Measurements from ENCODE around the gene CYB5RL. TPM values are rescaled to one million over a fixed set of nuclear protein-coding genes. Genes with fewer than 3 reads are reported as not detected.

Gene CYB5RL
- total and polyA plus RNA-seq, 2 of the 8 experiments (the other 6 are each of a cell fraction or from before 2014, with no cell fraction given) = 13.2 to 14.1 TPM

DNA sequence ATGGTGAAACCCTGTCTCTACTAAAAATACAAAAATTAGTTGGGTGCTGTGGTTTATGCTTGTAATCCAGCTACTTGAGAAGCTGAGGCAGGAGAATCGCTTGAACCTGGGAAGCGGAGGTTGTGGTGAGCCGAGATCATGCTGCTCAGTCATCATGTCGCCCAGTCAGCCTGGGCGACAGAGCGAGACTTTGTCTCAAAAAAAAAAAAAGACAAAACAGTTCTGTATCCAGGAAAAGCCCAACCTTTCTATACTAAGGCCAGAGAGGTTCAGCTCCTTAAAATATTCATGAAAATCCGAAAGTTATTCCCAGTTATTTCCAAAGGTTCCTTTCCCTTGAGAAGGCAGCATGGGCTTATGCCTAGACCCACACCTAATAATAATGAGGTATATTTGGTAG is 4.4 kb upstream of the CYB5RL start:
- Histone ChIP-seq H3K4me1 (replicated peaks in 1 of 4; ENCODE audit: control insufficient read depth in 3 of 4, insufficient read depth in 4 of 4, low read length in 3 of 4) (peaks cover 0 to 11% (median 4%) of the 10 kb centered on the region in 4 experiments; a peak in 6 of 7 replicates), H4K20me1 (replicated peaks in 1 of 2; ENCODE audit: control insufficient read depth in 1 of 2, insufficient read depth in 2 of 2, low read length in 2 of 2) (peaks cover 0 to 4% of the 10 kb centered on the region in 2 experiments), H4K5ac (ENCODE audit: insufficient read length, low read depth, low read length) (no peak overlapping the region), H3K79me2 (ENCODE audit: control insufficient read depth in 1 of 2, insufficient read depth in 2 of 2, low read length in 2 of 2) (peaks cover 12 to 32% of the 10 kb centered on the region in 2 experiments), H3K79me1 (ENCODE audit: low read depth, low read length) (peaks cover 4% of the 10 kb centered on the region), H3K18ac (ENCODE audit: extremely low read depth, low read length) (no peak overlapping the region), H3K9ac (replicated peaks in 1 of 4; ENCODE audit: extremely low read depth in 1 of 4, low read depth in 3 of 4, low read length in 3 of 4) (no peak overlapping the region), H3K14ac (ENCODE audit: insufficient read length) (no peak overlapping the region), H2BK20ac (ENCODE audit: low read length) (no peak overlapping the region), H2BK120ac (replicated peaks; ENCODE audit: low read depth, low read length) (no peak overlapping the region), H2BK5ac (ENCODE audit: low read depth, low read length) (no peak overlapping the region), H4K8ac (ENCODE audit: extremely low read depth, insufficient read depth, low read length) (no peak overlapping the region), H3K9me3 (ENCODE audit: insufficient read depth in 2 of 2, low read depth in 1 of 2, low read length in 1 of 2) (no peaks in the 10 kb centered on the region), H3K23me2 (ENCODE audit: low read depth, low read length) (peaks cover 9% of the 10 kb centered on the region), H2BK15ac (ENCODE audit: low read length) (no peak overlapping the region), H3K23ac (ENCODE audit: insufficient read length) (no peak overlapping the region), H3K4ac (replicated peaks; ENCODE audit: insufficient read length, low read depth, low read length) (no peak overlapping the region), H4K91ac (replicated peaks; ENCODE audit: insufficient read length, low read length) (no peak overlapping the region), H3K36me3 (ENCODE audit: control insufficient read depth in 2 of 4, insufficient read depth in 4 of 4, low read length in 3 of 4) (peaks cover 7 to 38% (median 32%) of the 10 kb centered on the region in 4 experiments; a peak in 7 of 8 replicates), H3K4me3 (ENCODE audit: extremely low read depth in 1 of 4, insufficient read depth in 2 of 4, low read depth in 3 of 4, low read length in 4 of 4) (no peak overlapping the region), H3K27ac (ENCODE audit: low read depth, low read length) (no peak overlapping the region), H3K4me2 (ENCODE audit: insufficient read depth in 1 of 2, low read depth in 2 of 2, low read length in 2 of 2) (no peak overlapping the region), H2AK5ac (ENCODE audit: low read depth, low read length) (no peak overlapping the region), H2BK12ac (ENCODE audit: low read depth, low read length) (no peak overlapping the region), H2AFZ (ENCODE audit: low read length) (no peak overlapping the region), H3K56ac (replicated peaks; ENCODE audit: insufficient read length, low read depth, low read length) (no peak overlapping the region), H3K27me3 (replicated peaks in 1 of 4; ENCODE audit: control insufficient read depth in 3 of 4, extremely low read depth in 1 of 4, insufficient read depth in 3 of 4, low read length in 3 of 4) (no peaks in the 10 kb centered on the region)
- WGBS, 2 experiments (ENCODE audit: extremely low coverage in 1 of 2, insufficient coverage in 1 of 2, insufficient read length in 1 of 2, insufficient replicate concordance in 2 of 2, low coverage in 1 of 2, low lambda C conversion rate in 2 of 2, missing lambda C conversion rate in 1 of 2) = 71% methylated on average over 7 of the region's 7 CpGs; no CpG with 5 or more reads in 1 of the 2 experiments
- no peak for DNase-seq (ENCODE audit: low read depth in 1 of 2, low spot score in 2 of 2)
- ChIA-PET POLR2A (ENCODE audit: partially characterized antibody) (interaction anchor here (0.8 to 1.1 kb wide), 5 partner anchors 8 to 125 kb away, joined by 3 to 4 read pairs (median 4); no protein-coding TSS in a partner anchor), CTCF (ENCODE audit: partially characterized antibody) (interaction anchor here (1.1 to 2.7 kb wide), 4 partner anchors 23 to 86 kb away, joined by 3 to 11 read pairs (median 8); no protein-coding TSS in a partner anchor)
- FAIRE-seq = no peak
- no peak for TF ChIP-seq CREB1 (IDR thresholded peaks at IDR 0.05)
- no peak for TF ChIP-seq SIRT6 (IDR thresholded peaks at IDR 0.05; ENCODE audit: low read length)
- no peak for TF ChIP-seq HDAC6 (IDR thresholded peaks at IDR 0.05; ENCODE audit: low read depth, low read length)
- TF ChIP-seq SP2 (IDR thresholded peaks at IDR 0.05; ENCODE audit: low read length) = no peak
- no peak for TF ChIP-seq MAFK (IDR thresholded peaks at IDR 0.05; ENCODE audit: low read depth, low read length)
- no peak for TF ChIP-seq SRF (IDR thresholded peaks at IDR 0.05; ENCODE audit: low read depth, low read length)
- no peak for TF ChIP-seq POLR2A (IDR thresholded peaks at IDR 0.05; ENCODE audit: control extremely low read depth in 1 of 2, low read depth in 2 of 2, low read length in 2 of 2)
- no peak for TF ChIP-seq RXRA (IDR thresholded peaks at IDR 0.05; ENCODE audit: insufficient read depth, low read depth, low read length)
- no peak for TF ChIP-seq EZH2 (IDR thresholded peaks at IDR 0.05; ENCODE audit: low read depth, low read length, severe bottlenecking)
- no peak for TF ChIP-seq RFX5 (IDR thresholded peaks at IDR 0.05; ENCODE audit: borderline replicate concordance, low read depth, low read length)
- no peak for TF ChIP-seq EP300 (IDR thresholded peaks at IDR 0.05; ENCODE audit: borderline replicate concordance in 1 of 2, low read depth in 2 of 2, low read length in 2 of 2)
- TF ChIP-seq ATF3 (IDR thresholded peaks at IDR 0.05; ENCODE audit: insufficient read depth, low read depth, low read length) = no peak
- no peak for TF ChIP-seq SIN3A (conservative IDR thresholded peaks at IDR 0.05 in 1 of 2, IDR thresholded peaks at IDR 0.05 in 1 of 2; ENCODE audit: low read depth in 1 of 2, low read length in 2 of 2)
- TF ChIP-seq POLR2AphosphoS5 (IDR thresholded peaks at IDR 0.05; ENCODE audit: low read depth, low read length) = no peak

Measured in H1 (cell line).